OCI-LY7 (cell line): Measurements from ENCODE around the gene KRTAP9-4.
"Not testable (repeated sequence)": the region's sequence is repeated elsewhere in the genome, so short reads cannot be mapped to it uniquely, and the experiment has no call there.

Experiments
- CTCF ChIP-seq: fragments of 200-600 bp; sonication (generic); conservative IDR thresholded peaks from 2 replicates; pipeline ENCODE4 v1.5.1; 2014; ENCODE audit warnings: mild to moderate bottlenecking, antibody characterized with exemption, low read length, moderate library complexity, mixed read lengths
- EZH2phosphoT487 ChIP-seq: fragments of 200-600 bp; sonication (generic); IDR thresholded peaks from 2 replicates; pipeline ENCODE4 v1.6.1; 2018; ENCODE audit warnings: low read depth, borderline replicate concordance, mild to moderate bottlenecking, mixed run types, antibody characterized with exemption, low read length, moderate library complexity, mixed read lengths

DNA sequence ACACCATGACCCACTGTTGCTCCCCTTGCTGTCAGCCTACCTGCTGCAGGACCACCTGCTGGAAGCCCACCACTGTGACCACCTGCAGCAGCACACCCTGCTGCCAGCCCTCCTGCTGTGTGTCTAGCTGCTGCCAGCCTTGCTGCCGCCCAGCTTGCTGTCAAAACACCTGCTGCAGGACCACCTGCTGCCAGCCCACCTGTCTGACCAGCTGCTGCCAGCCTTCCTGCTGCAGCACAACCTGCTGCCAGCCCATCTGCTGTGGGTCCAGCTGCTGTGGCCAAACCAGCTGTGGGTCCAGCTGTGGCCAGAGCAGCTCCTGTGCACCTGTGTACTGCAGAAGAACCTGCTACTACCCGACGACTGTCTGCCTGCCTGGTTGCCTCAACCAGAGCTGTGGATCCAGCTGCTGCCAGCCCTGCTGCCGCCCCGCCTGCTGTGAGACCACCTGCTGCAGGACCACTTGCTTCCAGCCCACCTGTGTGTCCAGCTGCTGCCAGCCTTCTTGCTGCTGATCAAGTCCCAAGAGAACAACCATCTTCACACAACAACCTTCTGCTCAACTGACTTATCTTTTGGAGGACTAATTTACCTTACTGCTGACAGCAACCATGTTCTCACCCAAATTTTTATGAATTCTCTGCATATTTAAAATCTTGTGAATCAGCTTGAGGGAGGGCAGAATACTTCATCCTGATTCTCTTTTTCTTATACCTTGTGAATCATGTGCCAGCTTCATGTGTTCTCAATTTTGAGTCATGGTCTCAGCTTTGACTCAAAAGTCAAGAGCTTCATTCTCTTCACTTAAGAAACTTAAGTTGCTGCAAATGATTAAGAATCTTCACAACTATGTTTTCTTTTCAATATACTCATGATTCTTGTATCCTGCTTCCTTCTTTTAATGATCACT lies 6.1 kb downstream of the KRTAP9-4 start, which contains the start of gene KRTAP9-9:
- not testable (repeated sequence) for TF ChIP-seq CTCF, EZH2phosphoT487
